AG20443 (cell line): ENCODE measurements around the gene LCE2C.
"Not testable (repeated sequence)": the region's sequence is repeated elsewhere in the genome, so short reads cannot be mapped to it uniquely, and the experiment has no call there.

ENCODE experiments used
- DNase-seq: peaks from one replicate; pipeline ENCODE4 v3.0.0; 2012; ENCODE audit warnings: low spot score, mixed read lengths

LCE2C gene

DNA sequence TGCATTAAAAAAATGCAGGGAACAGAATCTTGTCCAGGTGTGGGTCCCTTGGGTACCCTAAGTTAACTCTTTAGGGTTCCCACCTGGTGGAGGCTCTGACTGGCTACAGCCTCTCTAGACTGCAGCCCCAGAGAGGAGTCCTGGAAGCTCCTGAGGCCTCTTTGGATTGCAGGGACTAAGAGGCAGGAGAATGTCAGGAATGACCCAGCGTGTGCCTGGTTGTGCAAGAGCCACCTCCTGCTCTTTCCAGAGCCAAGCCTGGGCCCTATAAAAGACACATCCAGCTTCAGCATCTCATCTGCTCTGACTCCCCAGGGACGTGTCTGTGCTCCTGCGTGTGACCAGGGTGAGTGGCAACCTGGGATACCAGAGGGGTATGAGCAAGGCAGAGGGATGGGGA, at the start of gene LCE2C:
Gene LCE2C, plus strand, starts transcription at position 297 of the 400 bp plus-strand sequence. CDS start 737 bp downstream, outside the sequence.
- not testable (repeated sequence) for DNase-seq

GRCh38 chr1:152626744-152627143, 48.3 kb upstream of the LCE2C start:
- no peak for DNase-seq

GRCh38 chr1:152630596-152630995, 44.5 kb upstream of the LCE2C start:
- no peak for DNase-seq

DNA sequence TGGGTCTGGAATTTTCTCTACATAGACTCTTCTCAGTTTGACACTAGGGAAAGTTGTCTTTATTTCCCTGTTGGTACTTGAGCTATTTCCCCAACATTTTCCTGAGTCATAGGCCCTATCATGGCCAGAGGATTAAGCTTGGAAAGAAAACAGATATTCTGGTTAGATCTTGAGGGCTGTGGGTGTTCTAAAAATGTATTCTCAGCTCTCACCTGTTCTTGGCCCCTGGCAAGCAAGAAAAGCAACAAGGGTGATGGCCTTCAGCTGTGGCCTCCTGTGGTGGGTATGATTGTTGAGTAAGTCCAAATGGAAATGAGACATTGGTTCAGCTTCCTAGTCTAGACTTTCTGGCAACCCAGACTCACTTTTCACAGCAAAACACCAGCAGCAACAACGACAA, 34.7 kb upstream of the LCE2C start:
- DNase-seq, result no peak

DNA sequence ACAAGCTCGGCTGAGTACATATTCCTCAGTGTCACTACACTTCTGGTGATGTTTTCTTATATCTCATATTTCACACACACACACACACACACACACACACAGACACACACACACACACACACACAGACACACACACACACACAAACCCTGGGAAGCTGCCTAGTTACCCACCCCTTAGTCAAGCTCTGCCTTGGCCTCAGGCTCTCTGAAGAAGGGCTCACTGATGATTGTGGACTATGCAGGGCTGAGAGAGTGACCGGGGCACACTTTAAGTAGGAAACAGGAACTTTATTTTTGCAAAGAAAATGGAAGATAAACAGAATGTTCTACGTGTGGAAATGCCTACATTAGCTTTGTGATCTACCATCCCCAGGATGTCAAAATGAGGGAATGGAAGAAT, 31.1 kb upstream of the LCE2C start:
- DNase-seq, result no peak

- DNase-seq, result no peak
These were observed 29.9 kb upstream of the LCE2C start for GRCh38 chr1:152645146-152645545.

GRCh38 chr1:152646656-152647055, 28.4 kb upstream of the LCE2C start:
- no peak for DNase-seq

- peak; percentile 71 for DNase-seq
These were observed 21.0 kb upstream of the LCE2C start for GRCh38 chr1:152654110-152654509.

GRCh38 chr1:152656459-152656858, 18.6 kb upstream of the LCE2C start:
- no peak for DNase-seq

DNA sequence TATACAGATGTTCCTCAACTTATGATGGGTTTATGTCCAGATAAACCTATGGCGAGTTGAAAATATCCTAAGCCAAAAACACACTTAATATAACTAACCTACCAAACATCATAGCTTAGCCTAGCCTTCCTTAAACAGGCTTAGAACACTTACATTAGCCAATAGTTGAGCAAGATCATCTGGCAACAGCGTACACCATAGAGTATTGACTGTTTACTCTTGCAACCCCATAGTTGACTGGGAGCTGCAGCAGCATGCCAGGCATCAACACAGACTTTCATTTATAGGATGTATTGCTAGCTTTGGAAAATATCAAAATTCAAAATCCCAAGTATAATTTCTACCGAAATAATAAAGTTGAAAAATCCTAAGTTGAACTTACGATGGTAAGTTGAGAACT, 17.4 kb upstream of the LCE2C start:
- no peak for DNase-seq

DNA sequence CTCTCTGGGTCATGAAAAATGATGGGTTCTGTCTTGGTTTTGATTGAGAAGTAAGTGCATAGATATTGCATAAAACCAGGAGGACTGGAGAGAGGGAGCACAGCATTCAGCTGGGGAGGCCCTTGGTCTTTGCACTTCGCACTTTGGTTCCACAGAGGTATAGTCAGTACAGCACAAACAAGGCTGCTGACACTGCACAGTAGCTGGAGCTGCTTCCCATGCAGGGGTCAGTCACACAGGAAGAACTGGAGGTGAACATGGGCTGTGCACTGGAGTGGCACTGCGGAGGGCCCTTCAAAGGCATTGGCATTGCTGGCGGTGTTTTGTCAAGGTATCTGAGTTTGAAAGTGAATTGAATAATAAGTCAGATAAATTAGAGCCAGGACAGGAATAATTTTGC, 16.4 kb upstream of the LCE2C start:
- DNase-seq, result no peak

- no peak for DNase-seq
These were observed 12.0 kb upstream of the LCE2C start, which contains the start of gene LCE2D for GRCh38 chr1:152663098-152663497. TSS of gene LCE2D (plus strand) at chr1:152663380. CDS start at chr1:152664106, 726 bp downstream.

DNA sequence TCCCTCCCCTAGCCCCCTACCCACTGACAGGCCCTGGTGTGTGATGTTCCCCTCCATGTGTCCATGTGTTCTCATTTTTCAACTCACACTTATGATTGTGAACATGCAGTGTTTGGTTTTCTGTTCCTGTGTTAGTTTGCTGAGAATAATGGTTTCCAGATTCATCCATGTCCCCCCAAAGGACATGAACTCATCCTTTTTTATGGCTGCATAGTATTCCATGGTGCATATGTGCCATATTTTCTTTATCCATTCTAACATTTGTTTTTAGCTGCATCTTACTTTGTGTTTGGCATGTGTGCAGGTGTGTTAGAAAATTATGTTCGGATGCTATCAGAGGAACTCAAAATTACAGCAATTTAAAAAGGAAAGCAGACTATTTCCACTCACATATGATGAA, 8.9 kb upstream of the LCE2C start:
- not testable (repeated sequence) for DNase-seq

- no peak for DNase-seq
These were observed 7.4 kb upstream of the LCE2C start for GRCh38 chr1:152667648-152668047.

DNA sequence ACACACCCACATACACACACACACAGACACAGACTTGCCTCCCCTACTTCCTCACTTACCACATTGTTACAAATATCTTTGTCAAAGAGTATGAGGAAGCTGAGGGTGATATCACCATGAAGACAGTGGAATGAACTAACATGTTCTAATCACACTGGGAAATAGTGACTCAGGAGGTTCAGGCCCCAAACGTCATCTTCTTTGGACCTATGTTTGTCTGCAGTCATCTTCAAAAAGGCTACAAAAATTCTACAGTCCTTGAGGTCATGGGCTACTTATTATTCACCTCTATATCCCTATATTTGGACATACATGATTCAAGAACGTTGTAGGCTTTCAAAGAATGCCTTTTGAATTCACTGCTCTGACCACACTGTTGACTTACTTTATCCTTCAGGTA, 2.1 kb upstream of the LCE2C start:
- DNase-seq, result no peak

DNA sequence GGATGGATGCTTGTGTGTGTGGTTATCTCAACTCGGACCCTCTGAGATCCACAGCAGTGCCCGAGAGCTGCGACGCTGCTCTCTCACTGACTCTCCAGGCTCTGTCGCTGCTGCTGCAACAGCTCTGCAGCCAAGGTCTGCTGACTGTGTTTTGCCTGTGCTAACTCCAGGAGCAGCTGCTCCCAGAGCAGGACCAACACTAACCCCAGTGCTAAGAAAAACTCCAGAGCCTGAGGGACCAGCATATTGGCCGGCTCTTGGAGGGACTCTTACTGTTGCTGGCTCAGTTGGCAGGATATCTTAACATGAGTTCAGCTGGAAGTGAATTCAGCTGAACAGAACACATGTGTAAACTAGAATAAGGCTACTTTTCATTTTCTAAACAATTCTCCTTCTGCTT, 4.4 kb downstream of the LCE2C start:
- no peak for DNase-seq

- DNase-seq, result no peak
These were observed 6.5 kb downstream of the LCE2C start for GRCh38 chr1:152681616-152682015.

GRCh38 chr1:152683846-152684245, 8.8 kb downstream of the LCE2C start:
- no peak for DNase-seq

- DNase-seq, result not testable (repeated sequence)
These were observed 10.7 kb downstream of the LCE2C start, which contains the start of gene LCE2B for GRCh38 chr1:152685823-152686222. TSS of gene LCE2B (plus strand) at chr1:152686123. CDS start at chr1:152686844, 721 bp downstream.

- DNase-seq, result no peak
These were observed 22.9 kb downstream of the LCE2C start, which contains the start of gene LCE2A for GRCh38 chr1:152697701-152698600. TSS of gene LCE2A (plus strand) at chr1:152698345. CDS start at chr1:152698902, 557 bp downstream.

DNA sequence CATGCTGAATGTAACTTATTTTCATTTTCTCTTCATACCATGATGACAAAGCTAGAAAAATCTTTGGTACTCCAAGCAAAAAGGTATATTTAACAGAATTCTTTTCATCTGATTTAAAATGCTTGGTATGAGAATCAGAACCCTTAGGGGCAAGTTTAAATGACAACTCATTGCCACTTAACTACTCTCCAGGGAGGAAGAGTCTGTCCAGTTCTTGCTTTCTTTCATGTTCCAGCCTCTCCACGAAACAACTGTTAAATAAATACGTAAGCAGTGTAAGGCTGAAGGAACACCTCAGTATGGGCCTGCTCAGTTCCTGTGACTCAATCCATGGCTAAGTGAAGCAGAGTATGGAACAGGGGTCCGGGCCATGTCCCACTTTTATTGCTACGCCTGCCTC, 24.7 kb downstream of the LCE2C start:
- DNase-seq, result no peak

GRCh38 chr1:152707860-152708259, 32.8 kb downstream of the LCE2C start, which contains the start of gene LCE4A:
TSS of gene LCE4A (plus strand) at chr1:152708160. CDS start at chr1:152709076, 916 bp downstream.
- DNase-seq, result no peak

DNA sequence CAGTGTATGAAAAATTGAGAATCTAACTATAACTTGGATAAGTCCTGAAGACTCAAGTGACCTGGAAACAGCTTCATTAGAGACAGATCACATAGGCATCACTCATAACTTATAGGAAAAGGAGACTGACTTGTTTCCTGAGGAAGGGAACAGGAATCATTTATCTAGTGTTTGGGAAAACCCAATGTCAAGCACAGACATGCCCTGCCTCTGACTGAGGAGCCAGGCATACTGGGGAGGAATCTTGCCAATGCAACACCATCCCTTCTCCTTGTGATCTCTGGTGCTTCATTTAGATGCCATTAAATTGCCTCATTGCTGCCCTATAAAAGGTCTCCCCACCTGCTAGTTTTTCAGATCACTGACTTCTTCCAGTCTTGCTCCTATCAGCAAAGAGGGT, 43.2 kb downstream of the LCE2C start:
- no peak for DNase-seq
